K562 (cell line): Measurements from ENCODE around the gene PTCH1. TPM values are rescaled to one million over a fixed set of nuclear protein-coding genes. Genes with fewer than 3 reads are reported as not detected.

Experiments
- ATAC-seq: fragments of 200-7000 bp; cut with Tn5 transposase; 3 replicates; pipeline ENCODE4 v1.9.1; 2020; ENCODE audit warnings: moderate library complexity
- BruUV-seq: library from RNA; stranded (reverse); fragments of 400-500 nt; replicated peaks from 2 replicates; lab custom pipeline; 2021; lab: Mats Ljungman, UMichigan
- CTCF ChIA-PET: fragments of 300-600 bp; formaldehyde crosslinking; extraction: SDS; loops from one replicate; lab custom pipeline; 2021; ENCODE audit warnings: low intra/inter-chr PET ratio; lab: Yijun Ruan, JAX
- POLR2A ChIA-PET: fragments of 300-600, 350-650 bp; sonication (Branson Sonifier 250); formaldehyde crosslinking; extraction: SDS; loops from one replicate; lab custom pipeline; 2021; ENCODE audit warnings: antibody characterized with exemption, inconsistent platforms; lab: Yijun Ruan, JAX
- DNase-seq, 4 experiments: peaks; one replicate each; pipeline versions ENCODE4 v3.0.0 to v3.0.0-alpha.2; 2011 to 2018; ENCODE audit warnings: low spot score in 3 of 4, mixed read lengths in 3 of 4; ENCODE audit errors: extremely low read depth in 1 of 4
- FAIRE-seq: peaks from 2 replicates; lab custom pipeline; 2011; peaks lifted over from hg19 to GRCh38; lab: Jason Lieb, UNC
- H2AFZ ChIP-seq: 2 replicates; pipeline ENCODE4 v1.6.0; 2011; ENCODE audit warnings: low read depth, low read length, control low read depth, inconsistent platforms
- H3K27ac ChIP-seq: fragments of 200-600 bp; 3 replicates; pipeline ENCODE4 v1.8.0; 2011; ENCODE audit warnings: low read depth, mild to moderate bottlenecking, control low read depth, inconsistent platforms, low read length, moderate library complexity, mixed read lengths; ENCODE audit errors: extremely low read depth
- H3K27me3 ChIP-seq, 2 experiments: fragments of 300-600 bp in 1 of 2; 2 replicates in 1 of 2; 3 replicates in 1 of 2; pipeline versions ENCODE4 v1.6.0 to v1.8.0; 2011; ENCODE audit warnings: inconsistent platforms in 2 of 2, low read length in 2 of 2, mild to moderate bottlenecking in 1 of 2, mixed read lengths in 1 of 2, moderate library complexity in 1 of 2; ENCODE audit not compliant: control insufficient read depth in 2 of 2, insufficient read depth in 2 of 2
- H3K36me3 ChIP-seq: fragments of 300-600 bp; 3 replicates; pipeline ENCODE4 v1.8.0; 2011; ENCODE audit warnings: mild to moderate bottlenecking, low read length, inconsistent platforms; ENCODE audit not compliant: control insufficient read depth, insufficient read depth
- H3K4me1 ChIP-seq, 2 experiments: fragments of 200-600 bp in 1 of 2; replicated peaks in 1 of 2; 2 replicates in 1 of 2; 3 replicates in 1 of 2; pipeline versions ENCODE4 v1.5.1 to v1.8.0; 2011; ENCODE audit warnings: inconsistent platforms in 2 of 2, low read length in 2 of 2, mild to moderate bottlenecking in 1 of 2, mixed read lengths in 1 of 2, moderate library complexity in 1 of 2; ENCODE audit not compliant: control insufficient read depth in 2 of 2, insufficient read depth in 2 of 2
- H3K4me2 ChIP-seq: 2 replicates; pipeline ENCODE4 v1.6.1; 2011; ENCODE audit warnings: low read length, control low read depth, inconsistent platforms, mixed read lengths; ENCODE audit not compliant: insufficient read depth
- H3K4me3 ChIP-seq: fragments of 200-600 bp; sonication (generic), shearing (Covaris generic); 2 replicates; pipeline ENCODE4 v1.5.1; 2016; ENCODE audit warnings: control low read depth, inconsistent platforms
- H3K79me2 ChIP-seq: fragments of 200-600 bp; 3 replicates; pipeline ENCODE4 v1.8.0; 2011; ENCODE audit warnings: low read length, inconsistent platforms; ENCODE audit not compliant: control insufficient read depth, insufficient read depth
- H3K9ac ChIP-seq, 2 experiments: 2 replicates each; pipeline versions ENCODE4 v1.6.0 to v1.6.1; 2011; ENCODE audit warnings: low read depth in 2 of 2, low read length in 2 of 2, control low read depth in 1 of 2, inconsistent platforms in 1 of 2, mild to moderate bottlenecking in 1 of 2, mixed read lengths in 1 of 2; ENCODE audit not compliant: insufficient read depth in 1 of 2
- H3K9me1 ChIP-seq: one replicate; pipeline ENCODE4 v1.6.0; 2011; ENCODE audit warnings: inconsistent platforms, mild to moderate bottlenecking, low read length, moderate library complexity; ENCODE audit not compliant: control insufficient read depth, insufficient read depth
- H3K9me3 ChIP-seq: replicated peaks from 2 replicates; pipeline ENCODE4 v1.5.1; 2011; ENCODE audit warnings: low read depth, low read length, inconsistent platforms; ENCODE audit not compliant: control insufficient read depth, insufficient read depth
- H4K20me1 ChIP-seq: replicated peaks from 2 replicates; pipeline ENCODE4 v1.6.1; 2011; ENCODE audit warnings: low read length, inconsistent platforms, mixed read lengths; ENCODE audit not compliant: control insufficient read depth, insufficient read depth
- BHLHE40 ChIP-seq: IDR thresholded peaks from 2 replicates; pipeline ENCODE4 v1.6.1; 2011; ENCODE audit warnings: low read length, improper control_type of control experiment
- CBFA2T2 ChIP-seq: fragments of 450-650 bp; conservative IDR thresholded peaks from 2 replicates; pipeline ENCODE4 v1.6.1; 2017; ENCODE audit warnings: mild to moderate bottlenecking
- CBX1 ChIP-seq: sonication (generic); IDR thresholded peaks from 2 replicates; pipeline ENCODE4 v1.6.1; 2016; ENCODE audit warnings: antibody characterized with exemption, low read depth, mild to moderate bottlenecking
- CHCHD3 ChIP-seq: fragments of 250-450 bp; sonication (Bioruptor Pico); IDR thresholded peaks from 2 replicates; pipeline ENCODE4 v2.1.2; 2022; ENCODE audit warnings: mild to moderate bottlenecking
- DPF2 ChIP-seq: fragments of 450-650 bp; IDR thresholded peaks from 2 replicates; pipeline ENCODE4 v1.6.1; 2016
- MAFG ChIP-seq: fragments of 450-650 bp; conservative IDR thresholded peaks from 2 replicates; pipeline ENCODE4 v1.6.1; 2016; ENCODE audit warnings: missing genetic modification characterization, missing compliant biosample characterization
- MCM7 ChIP-seq, 2 experiments: fragments of 450-650 bp; IDR thresholded peaks; 2 replicates each; pipeline ENCODE4 v1.6.1; 2016 to 2018
- NCOR1 ChIP-seq: fragments of 450-650 bp; IDR thresholded peaks from 2 replicates; pipeline ENCODE4 v1.6.1; 2016; ENCODE audit warnings: mild to moderate bottlenecking, moderate library complexity
- PHF8 ChIP-seq: fragments of 200-600 bp; sonication (generic); IDR thresholded peaks from 2 replicates; pipeline ENCODE4 v1.6.1; 2012; ENCODE audit warnings: mixed run types, mild to moderate bottlenecking, inconsistent platforms, low read length, moderate library complexity, borderline replicate concordance
- RCOR1 ChIP-seq, 2 experiments: IDR thresholded peaks; 2 replicates each; pipeline ENCODE4 v1.6.1; 2012; ENCODE audit warnings: low read depth in 2 of 2, low read length in 2 of 2, borderline replicate concordance in 1 of 2, improper control_type of control experiment in 1 of 2
- TAL1 ChIP-seq: fragments of 450-650 bp; IDR thresholded peaks from 2 replicates; pipeline ENCODE4 v1.6.1; 2016; ENCODE audit warnings: mild to moderate bottlenecking
- XRCC5 ChIP-seq: fragments of 200-400 bp; formaldehyde crosslinking; IDR thresholded peaks from 2 replicates; pipeline ENCODE4 v1.6.1; 2017; ENCODE audit warnings: low read depth, mild to moderate bottlenecking, low read length
- ZNF316 ChIP-seq: fragments of 450-650 bp; IDR thresholded peaks from 2 replicates; pipeline ENCODE4 v1.6.1; 2016
- WGBS: fragments of 100-300 bp; shearing (Covaris generic); methylation state at CpG from one replicate; pipeline ENCODE4 v1.1.6; 2016; ENCODE audit warnings: low coverage, mixed read lengths; ENCODE audit not compliant: insufficient coverage; ENCODE audit errors: missing lambda C conversion rate; 5-methylcytosine and 5-hydroxymethylcytosine counted together
- in situ Hi-C: fragments of 300-500 bp; cut with MboI; formaldehyde crosslinking; loops from 4 replicates; pipeline ENCODE4 v1.15.0; 2018; ENCODE audit warnings: inconsistent platforms, mixed read lengths
- intact Hi-C: fragments of 100-400 bp; cut with micrococcal nuclease; formaldehyde crosslinking; loops from 2 replicates; pipeline ENCODE4 v1.14.2; 2022
- polyA plus RNA-seq, 8 experiments: library from polyadenylated mRNA; depleted of rRNA in 4 of 8; stranded (reverse) in 5 of 8; unstranded in 3 of 8; fragments of >200 nt; fragmentation: Nextera tagmentation in 2 of 8; fragmentation: Illumina TruSeq in 1 of 8; extraction: Ambion mirVana in 2 of 8; extraction: Trizol in 1 of 8; gene quantifications; 2 replicates each; pipeline versions ENCODE4 v1.2.1 to v1.2.3, GENCODE V29; 2011 to 2014; ENCODE audit warnings: inconsistent platforms in 1 of 8, missing spikeins in 1 of 8
- total RNA-seq, 7 experiments: library from RNA; depleted of rRNA in 6 of 7; stranded (reverse); fragments of >200 nt in 6 of 7; fragmentation: Illumina TruSeq in 2 of 7; extraction: Trizol in 2 of 7; gene quantifications; 2 replicates each; pipeline versions ENCODE4 v1.2.1 to v1.2.3, GENCODE V29; 2011 to 2021; ENCODE audit warnings: low replicate concordance in 1 of 7
- TF ChIP-seq, protein P1 (sequence below): fragments of 250-450 bp; sonication (Bioruptor Pico); IDR thresholded peaks from 2 replicates; pipeline ENCODE4 v1.4.0; 2020; ENCODE audit warnings: mild to moderate bottlenecking, moderate library complexity
- TF ChIP-seq, protein P2 (sequence below), 2 experiments: fragments of 450-650 bp; IDR thresholded peaks; 2 replicates each; pipeline ENCODE4 v1.6.1; 2016; ENCODE audit warnings: mild to moderate bottlenecking in 2 of 2, borderline replicate concordance in 1 of 2, low read depth in 1 of 2, moderate library complexity in 1 of 2

The PTCH1 gene
- total and polyA plus RNA-seq, 9 of the 15 experiments (the other 6 are each of a cell fraction or from before 2014, with no cell fraction given), result 0.70 to 9.9 (median 3.8) TPM

DNA sequence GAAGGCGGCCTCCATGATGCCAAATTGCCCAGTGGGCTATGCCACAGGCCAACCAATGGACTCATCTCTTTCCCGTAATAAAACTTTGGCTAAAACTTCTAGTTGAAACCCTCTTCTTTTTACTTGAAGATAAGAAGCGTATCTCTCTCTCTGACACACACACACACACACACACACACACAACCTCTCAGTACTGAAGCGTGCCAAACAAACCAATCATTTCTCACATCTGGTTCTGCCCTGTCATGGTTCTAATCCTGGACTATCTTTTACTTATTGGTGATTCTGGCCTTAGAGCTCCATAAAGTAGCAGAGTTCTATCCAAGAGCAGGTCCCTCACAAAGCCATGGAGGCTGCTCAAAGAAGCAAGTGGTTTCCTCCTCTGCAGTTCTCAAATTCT is 64.6 kb downstream of the PTCH1 start:
- DNase-seq (no peak), FAIRE-seq (peak; percentile 55), ATAC-seq (no peak; the same call in 1 of the 3 replicates)
- Histone ChIP-seq H2AFZ (no peak overlapping the region), H3K36me3 (peaks cover 73% of the 10 kb centered on the region; the same call in 2 of the 3 replicates), H3K4me2 (no peak overlapping the region), H3K9me3 (no peaks in the 10 kb centered on the region), H3K4me1 (peaks cover 7 to 10% of the 10 kb centered on the region in 2 experiments; a peak in 3 of 5 replicates), H3K4me3 (no peak overlapping the region), H4K20me1 (no peaks in the 10 kb centered on the region), H3K27ac (no peak overlapping the region), H3K9me1 (no peaks in the 10 kb centered on the region), H3K79me2 (no peaks in the 10 kb centered on the region), H3K9ac (no peak overlapping the region), H3K27me3 (no peaks in the 10 kb centered on the region)
- WGBS, result 58% methylated on average over 3 of the region's 4 CpGs
- in situ Hi-C loops, result no loop called here
- intact Hi-C loops, result no loop called here
- CTCF ChIA-PET, result no interaction called here
- no TSS peak for BruUV-seq
- POLR2A ChIA-PET, result interaction anchor here (0.6 to 3.5 kb wide), 4 partner anchors 10 to 65 kb away, joined by 3 to 19 read pairs (median 7); no protein-coding TSS in a partner anchor
- TF ChIP-seq, protein P1, sequence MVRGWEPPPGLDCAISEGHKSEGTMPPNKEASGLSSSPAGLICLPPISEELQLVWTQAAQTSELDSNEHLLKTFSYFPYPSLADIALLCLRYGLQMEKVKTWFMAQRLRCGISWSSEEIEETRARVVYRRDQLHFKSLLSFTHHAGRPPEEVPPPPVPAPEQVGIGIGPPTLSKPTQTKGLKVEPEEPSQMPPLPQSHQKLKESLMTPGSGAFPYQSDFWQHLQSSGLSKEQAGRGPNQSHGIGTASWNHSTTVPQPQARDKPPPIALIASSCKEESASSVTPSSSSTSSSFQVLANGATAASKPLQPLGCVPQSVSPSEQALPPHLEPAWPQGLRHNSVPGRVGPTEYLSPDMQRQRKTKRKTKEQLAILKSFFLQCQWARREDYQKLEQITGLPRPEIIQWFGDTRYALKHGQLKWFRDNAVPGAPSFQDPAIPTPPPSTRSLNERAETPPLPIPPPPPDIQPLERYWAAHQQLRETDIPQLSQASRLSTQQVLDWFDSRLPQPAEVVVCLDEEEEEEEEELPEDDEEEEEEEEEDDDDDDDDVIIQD (CRISPR knock-in tag), result no peak
- TF ChIP-seq, protein P2, sequence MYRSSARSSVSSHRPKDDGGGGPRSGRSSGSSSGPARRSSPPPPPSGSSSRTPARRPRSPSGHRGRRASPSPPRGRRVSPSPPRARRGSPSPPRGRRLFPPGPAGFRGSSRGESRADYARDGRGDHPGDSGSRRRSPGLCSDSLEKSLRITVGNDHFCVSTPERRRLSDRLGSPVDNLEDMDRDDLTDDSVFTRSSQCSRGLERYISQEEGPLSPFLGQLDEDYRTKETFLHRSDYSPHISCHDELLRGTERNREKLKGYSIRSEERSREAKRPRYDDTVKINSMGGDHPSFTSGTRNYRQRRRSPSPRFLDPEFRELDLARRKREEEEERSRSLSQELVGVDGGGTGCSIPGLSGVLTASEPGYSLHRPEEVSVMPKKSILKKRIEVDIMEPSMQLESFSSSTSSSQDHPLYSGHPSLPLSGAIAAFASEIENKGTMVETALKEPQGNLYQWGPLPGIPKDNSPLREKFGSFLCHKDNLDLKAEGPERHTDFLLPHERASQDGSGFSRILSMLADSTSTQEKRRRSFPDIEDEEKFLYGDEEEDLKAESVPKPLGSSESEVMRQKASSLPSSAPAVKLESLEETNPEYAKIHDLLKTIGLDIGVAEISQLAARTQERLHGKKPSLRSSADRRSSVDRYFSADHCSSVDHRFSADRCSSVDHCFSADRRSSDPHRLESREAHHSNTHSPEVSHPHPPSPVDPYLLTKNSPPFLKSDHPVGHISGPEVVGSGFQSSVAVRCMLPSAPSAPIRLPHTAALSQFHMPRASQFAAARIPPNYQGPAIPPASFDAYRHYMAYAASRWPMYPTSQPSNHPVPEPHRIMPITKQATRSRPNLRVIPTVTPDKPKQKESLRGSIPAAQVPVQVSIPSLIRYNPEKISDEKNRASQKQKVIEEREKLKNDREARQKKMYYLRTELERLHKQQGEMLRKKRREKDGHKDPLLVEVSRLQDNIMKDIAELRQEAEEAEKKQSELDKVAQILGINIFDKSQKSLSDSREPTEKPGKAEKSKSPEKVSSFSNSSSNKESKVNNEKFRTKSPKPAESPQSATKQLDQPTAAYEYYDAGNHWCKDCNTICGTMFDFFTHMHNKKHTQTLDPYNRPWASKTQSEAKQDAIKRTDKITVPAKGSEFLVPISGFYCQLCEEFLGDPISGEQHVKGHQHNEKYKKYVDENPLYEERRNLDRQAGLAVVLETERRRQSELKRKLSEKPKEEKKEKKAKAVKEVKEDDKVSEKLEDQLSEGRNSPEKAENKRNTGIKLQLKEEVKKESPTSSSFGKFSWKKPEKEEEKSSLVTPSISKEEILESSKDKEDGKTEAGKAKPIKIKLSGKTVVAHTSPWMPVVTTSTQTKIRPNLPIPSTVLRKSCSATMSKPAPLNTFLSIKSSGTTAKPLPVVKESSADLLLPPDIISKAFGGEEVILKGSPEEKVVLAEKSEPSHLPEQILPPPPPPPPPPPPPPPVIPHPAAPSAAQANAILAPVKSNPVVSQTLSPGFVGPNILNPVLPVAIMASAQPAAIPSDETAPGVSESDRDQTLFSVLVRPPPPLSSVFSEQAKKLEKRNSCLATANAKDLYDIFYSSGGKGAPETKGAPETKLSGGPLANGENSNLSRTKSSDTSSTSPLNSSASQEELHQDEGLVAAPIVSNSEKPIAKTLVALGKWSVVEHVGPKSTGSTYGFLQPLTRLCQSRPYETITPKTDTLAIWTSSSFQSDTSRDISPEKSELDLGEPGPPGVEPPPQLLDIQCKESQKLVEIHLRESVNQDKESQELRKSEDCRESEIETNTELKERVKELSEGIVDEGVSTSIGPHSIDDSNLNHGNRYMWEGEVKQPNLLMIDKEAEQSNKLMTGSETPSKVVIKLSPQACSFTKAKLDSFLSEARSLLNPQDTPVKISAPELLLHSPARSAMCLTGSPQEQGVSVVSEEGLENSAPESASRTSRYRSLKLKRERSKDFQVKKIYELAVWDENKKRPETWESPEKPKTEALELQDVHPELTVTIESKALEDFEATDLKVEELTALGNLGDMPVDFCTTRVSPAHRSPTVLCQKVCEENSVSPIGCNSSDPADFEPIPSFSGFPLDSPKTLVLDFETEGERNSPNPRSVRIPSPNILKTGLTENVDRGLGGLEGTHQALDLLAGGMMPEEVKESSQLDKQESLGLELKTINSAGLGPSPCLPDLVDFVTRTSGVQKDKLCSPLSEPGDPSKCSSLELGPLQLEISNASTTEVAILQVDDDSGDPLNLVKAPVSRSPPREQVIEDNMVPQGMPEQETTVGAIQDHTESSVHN (IDR thresholded peaks at IDR 0.05; ENCODE audit: borderline replicate concordance in 1 of 2, low read depth in 1 of 2), result no peak
- peak; percentile 72 for TF ChIP-seq BHLHE40
- peak; percentile 10; the same call in 1 of the 2 replicates for TF ChIP-seq TAL1
- TF ChIP-seq MCM7 (IDR thresholded peaks at IDR 0.05), result no peak
- TF ChIP-seq CBX1, result no peak
- TF ChIP-seq PHF8, result no peak
- no peak for TF ChIP-seq XRCC5
- TF ChIP-seq ZNF316, result peak; percentile 6; the same call in 1 of the 2 replicates
- TF ChIP-seq MAFG, result peak; percentile 68
- TF ChIP-seq DPF2, result peak; percentile 28
- 0 out of 2 replicates have a peak, but pooled peaks have one; percentile 26 for TF ChIP-seq NCOR1
- no peak for TF ChIP-seq CHCHD3 (CRISPR knock-in tag)
- TF ChIP-seq RCOR1 (IDR thresholded peaks at IDR 0.05; ENCODE audit: borderline replicate concordance in 1 of 2, low read depth in 2 of 2, low read length in 2 of 2), result 0 out of 4 replicates have a peak, but pooled peaks of 1 of the 2 experiments have one; percentile 18
- 0 out of 2 replicates have a peak, but pooled peaks have one; percentile 26 for TF ChIP-seq CBFA2T2
